ENCODE data around the gene EBF3. TPM values are rescaled to one million over a fixed set of nuclear protein-coding genes. Genes with fewer than 3 reads are reported as not detected.

The EBF3 gene
- total and polyA plus RNA-seq, 2 experiments from 2014 or later, result 0.22 to 0.77 TPM

GRCh38 chr10:130010653-130011052 lies 46.6 kb upstream of the EBF3 start:
- no peaks in the 10 kb centered on the region for H3K9me3 ChIP-seq (ENCODE audit: low read depth)
- 85% methylated on average over 6 of the region's 6 CpGs for WGBS (ENCODE audit: low lambda C conversion rate, missing lambda C conversion rate)
- no peak for TF ChIP-seq EZH2 (IDR thresholded peaks at IDR 0.05; ENCODE audit: borderline replicate concordance)
- no peak for TF ChIP-seq CTCF (IDR thresholded peaks at IDR 0.05; ENCODE audit: poor library complexity)
- TF ChIP-seq EZH2phosphoT487 (IDR thresholded peaks at IDR 0.05; ENCODE audit: low read depth, severe bottlenecking, unreplicated experiment), result no peak
- no peak overlapping the region for H3K27ac ChIP-seq
- no peak for DNase-seq (ENCODE audit: low spot score)
- H3K9me2 ChIP-seq (replicated peaks; ENCODE audit: insufficient read depth), result no peaks in the 10 kb centered on the region
- no peaks in the 10 kb centered on the region for H3K79me2 ChIP-seq
- H3K4me1 ChIP-seq (ENCODE audit: insufficient read depth), result no peaks in the 10 kb centered on the region
- no peak overlapping the region for H3K4me3 ChIP-seq
- peaks cover 8% of the 10 kb centered on the region for H3K27me3 ChIP-seq
- H4K20me1 ChIP-seq (ENCODE audit: insufficient read depth, poor library complexity, severe bottlenecking), result no peaks in the 10 kb centered on the region
- H3K4me2 ChIP-seq, result no peak overlapping the region
- H2AFZ ChIP-seq, result no peak overlapping the region
- H3K36me3 ChIP-seq (replicated peaks; ENCODE audit: insufficient read depth, low read depth), result no peaks in the 10 kb centered on the region

- no peaks in the 10 kb centered on the region for H4K20me1 ChIP-seq (ENCODE audit: insufficient read depth, poor library complexity, severe bottlenecking)
- no peaks in the 10 kb centered on the region for H3K9me2 ChIP-seq (replicated peaks; ENCODE audit: insufficient read depth)
- DNase-seq (ENCODE audit: low spot score), result no peak
- H3K4me1 ChIP-seq (ENCODE audit: insufficient read depth), result no peaks in the 10 kb centered on the region
- no peak overlapping the region for H2AFZ ChIP-seq
- TF ChIP-seq EZH2 (IDR thresholded peaks at IDR 0.05; ENCODE audit: borderline replicate concordance) (no peak), CTCF (IDR thresholded peaks at IDR 0.05; ENCODE audit: poor library complexity) (no peak), EZH2phosphoT487 (IDR thresholded peaks at IDR 0.05; ENCODE audit: low read depth, severe bottlenecking, unreplicated experiment) (no peak)
- H3K4me2 ChIP-seq, result no peak overlapping the region
- H3K9me3 ChIP-seq (ENCODE audit: low read depth), result no peaks in the 10 kb centered on the region
- 95% methylated on average over 9 of the region's 9 CpGs for WGBS (ENCODE audit: low lambda C conversion rate, missing lambda C conversion rate)
- peaks cover 8% of the 10 kb centered on the region for H3K27me3 ChIP-seq
- H3K27ac ChIP-seq, result no peak overlapping the region
- no peak overlapping the region for H3K4me3 ChIP-seq
- H3K79me2 ChIP-seq, result no peaks in the 10 kb centered on the region
- H3K36me3 ChIP-seq (replicated peaks; ENCODE audit: insufficient read depth, low read depth), result no peaks in the 10 kb centered on the region
Measured at GRCh38 chr10:130009228-130009627, 45.2 kb upstream of the EBF3 start.

- 86% methylated on average over 8 of the region's 8 CpGs for WGBS (ENCODE audit: low lambda C conversion rate, missing lambda C conversion rate)
- H3K79me2 ChIP-seq, result no peaks in the 10 kb centered on the region
- TF ChIP-seq EZH2phosphoT487 (IDR thresholded peaks at IDR 0.05; ENCODE audit: low read depth, severe bottlenecking, unreplicated experiment), result no peak
- no peak for TF ChIP-seq CTCF (IDR thresholded peaks at IDR 0.05; ENCODE audit: poor library complexity)
- no peak for TF ChIP-seq EZH2 (IDR thresholded peaks at IDR 0.05; ENCODE audit: borderline replicate concordance)
- no peaks in the 10 kb centered on the region for H3K9me3 ChIP-seq (ENCODE audit: low read depth)
- H3K27ac ChIP-seq, result no peak overlapping the region
- H2AFZ ChIP-seq, result no peak overlapping the region
- H3K9me2 ChIP-seq (replicated peaks; ENCODE audit: insufficient read depth), result no peaks in the 10 kb centered on the region
- no peaks in the 10 kb centered on the region for H3K4me1 ChIP-seq (ENCODE audit: insufficient read depth)
- no peak for DNase-seq (ENCODE audit: low spot score)
- H3K4me3 ChIP-seq, result no peak overlapping the region
- no peaks in the 10 kb centered on the region for H3K36me3 ChIP-seq (replicated peaks; ENCODE audit: insufficient read depth, low read depth)
- no peak overlapping the region for H3K4me2 ChIP-seq
- H4K20me1 ChIP-seq (ENCODE audit: insufficient read depth, poor library complexity, severe bottlenecking), result no peaks in the 10 kb centered on the region
- peaks cover 8% of the 10 kb centered on the region for H3K27me3 ChIP-seq
Measured at GRCh38 chr10:130003787-130004613, 39.9 kb upstream of the EBF3 start.
